Fibroblast of lung (primary cell): ENCODE results near the gene IL1A. TPM values are rescaled to one million over a fixed set of nuclear protein-coding genes. Genes with fewer than 3 reads are reported as not detected.

Experiments
- DNase-seq, 2 donors: peaks; one replicate each; pipeline versions ENCODE4 v3.0.0 to v3.0.0-alpha.2; 2010; ENCODE audit warnings: low read depth in 2 of 2
- H2AFZ ChIP-seq: 2 replicates; pipeline ENCODE4 v1.5.1; 2012; ENCODE audit warnings: low read length, control low read depth, inconsistent platforms
- H3K27ac ChIP-seq: 2 replicates; pipeline ENCODE4 v1.5.1; 2011; ENCODE audit warnings: low read length, control low read depth; ENCODE audit not compliant: insufficient read depth
- H3K27me3 ChIP-seq: 2 replicates; pipeline ENCODE4 v1.5.1; 2011; ENCODE audit warnings: mild to moderate bottlenecking, low read length; ENCODE audit not compliant: control insufficient read depth, insufficient read depth
- H3K36me3 ChIP-seq: 2 replicates; pipeline ENCODE4 v1.5.1; 2011; ENCODE audit warnings: low read length; ENCODE audit not compliant: control insufficient read depth, insufficient read depth
- H3K4me1 ChIP-seq: 2 replicates; pipeline ENCODE4 v1.5.1; 2011; ENCODE audit warnings: low read length; ENCODE audit not compliant: control insufficient read depth, insufficient read depth; ENCODE audit errors: extremely low read depth
- H3K4me2 ChIP-seq: 2 replicates; pipeline ENCODE4 v1.5.1; 2011; ENCODE audit warnings: low read length, control low read depth; ENCODE audit not compliant: insufficient read depth; ENCODE audit errors: extremely low read depth
- H3K4me3 ChIP-seq, 4 experiments: fragments of 200-600 bp in 1 of 4; sonication (generic) in 1 of 4; replicated peaks in 1 of 4; 2 replicates each; pipeline ENCODE4 v1.5.1; 2011 to 2016; ENCODE audit warnings: low read length in 4 of 4, low read depth in 3 of 4, mild to moderate bottlenecking in 3 of 4, control low read depth in 2 of 4, inconsistent platforms in 1 of 4, mixed read lengths in 1 of 4; ENCODE audit not compliant: insufficient read depth in 1 of 4; ENCODE audit errors: control extremely low read depth in 1 of 4
- H3K79me2 ChIP-seq: 2 replicates; pipeline ENCODE4 v1.5.1; 2012; ENCODE audit warnings: mild to moderate bottlenecking, low read length, inconsistent platforms; ENCODE audit not compliant: control insufficient read depth, insufficient read depth
- H3K9ac ChIP-seq: 2 replicates; pipeline ENCODE4 v1.5.1; 2011; ENCODE audit warnings: mild to moderate bottlenecking, low read length, control low read depth; ENCODE audit not compliant: insufficient read depth
- H3K9me3 ChIP-seq: 2 replicates; pipeline ENCODE4 v1.5.1; 2012; ENCODE audit warnings: low read depth, low read length; ENCODE audit not compliant: control insufficient read depth, insufficient read depth
- H4K20me1 ChIP-seq: 2 replicates; pipeline ENCODE4 v1.5.1; 2011; ENCODE audit warnings: low read length; ENCODE audit not compliant: control insufficient read depth, insufficient read depth; ENCODE audit errors: extremely low read depth
- EZH2 ChIP-seq: IDR thresholded peaks from 2 replicates; pipeline ENCODE4 v1.5.1; 2012; ENCODE audit warnings: low read length, control low read depth, mild to moderate bottlenecking; ENCODE audit errors: missing control alignments
- polyA plus RNA-seq, 2 donors: library from polyadenylated mRNA; depleted of rRNA in 1 of 2; stranded (reverse) in 1 of 2; unstranded in 1 of 2; fragments of >200 nt; gene quantifications; 2 replicates each; pipeline ENCODE4 v1.2.1, GENCODE V29; 2011 to 2012; ENCODE audit warnings: missing spikeins in 1 of 2
- total RNA-seq: library from RNA; depleted of rRNA; stranded (reverse); fragments of >200 nt; gene quantifications from 2 replicates; pipeline ENCODE4 v1.2.1, GENCODE V29; 2014
- TF ChIP-seq, protein P1 (sequence below), 2 donors: IDR thresholded peaks in 1 of 2; conservative IDR thresholded peaks in 1 of 2; 1 replicate in 1 of 2; 2 replicates in 1 of 2; pipeline ENCODE4 v1.5.1; 2011 to 2012; ENCODE audit warnings: low read length in 2 of 2, control low read depth in 1 of 2, inconsistent platforms in 1 of 2, low read depth in 1 of 2, mild to moderate bottlenecking in 1 of 2

The IL1A gene
- total and polyA plus RNA-seq, 2 donors (not counting 1 experiment from before 2014, with no cell fraction given): 0.07 to 0.17 TPM

DNA sequence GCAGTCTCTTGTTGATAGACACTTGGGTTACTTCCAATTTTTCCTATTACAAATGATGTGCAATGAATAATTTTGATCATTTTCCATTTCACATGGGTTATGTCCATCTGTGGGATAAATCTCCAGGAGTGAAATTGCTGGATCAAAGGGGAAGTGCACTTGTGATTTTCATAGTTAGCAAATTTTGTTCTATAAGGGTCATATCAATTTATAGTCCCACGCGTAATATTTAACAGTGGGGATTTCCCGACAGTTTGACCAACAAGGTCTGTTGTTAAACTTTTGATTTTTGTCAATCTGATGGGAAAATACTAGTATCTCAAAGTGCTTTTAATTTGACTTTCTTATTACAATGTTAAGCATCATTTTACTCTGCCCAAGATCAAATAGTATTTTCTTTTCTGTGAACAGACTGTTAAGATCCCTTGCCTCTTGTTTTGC is 44.0 kb upstream of the IL1A start:
- no peak for DNase-seq
- no peak overlapping the region for H3K9ac ChIP-seq

DNA sequence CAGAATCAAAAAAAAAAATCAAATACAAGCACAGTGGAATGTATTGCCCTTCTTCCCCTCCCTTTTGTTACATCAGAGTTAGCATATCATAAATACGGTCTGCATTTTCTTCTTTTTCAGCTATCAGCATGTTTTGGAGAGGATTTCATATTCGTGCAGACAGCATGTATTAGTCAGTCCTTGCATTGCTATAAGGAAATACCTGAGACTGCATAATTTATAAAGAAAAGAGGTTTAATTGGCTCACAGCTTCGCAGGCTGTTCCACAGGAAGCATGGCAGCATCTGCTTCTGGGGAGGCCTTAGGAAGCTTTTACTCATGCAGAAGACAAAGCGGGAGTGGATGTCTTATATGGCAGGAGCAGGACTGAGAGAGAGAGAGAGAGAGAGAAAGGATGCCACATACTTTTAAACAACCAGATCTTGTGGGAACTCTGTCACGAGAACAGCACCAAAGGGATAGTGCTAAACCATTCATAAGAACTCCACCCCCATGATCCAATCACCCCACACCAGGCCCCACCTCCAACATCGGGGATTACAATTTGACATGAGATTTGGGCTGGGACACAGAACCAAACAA is 43.4 kb upstream of the IL1A start:
- Histone ChIP-seq H3K79me2 (no peaks in the 10 kb centered on the region), H3K4me3 (no peak overlapping the region), H4K20me1 (no peaks in the 10 kb centered on the region), H3K9me3 (no peaks in the 10 kb centered on the region), H3K27ac (no peak overlapping the region), H3K4me2 (no peak overlapping the region), H2AFZ (no peak overlapping the region), H3K36me3 (no peaks in the 10 kb centered on the region), H3K27me3 (no peaks in the 10 kb centered on the region), H3K9ac (no peak overlapping the region), H3K4me1 (no peaks in the 10 kb centered on the region)
- TF ChIP-seq, protein P1, sequence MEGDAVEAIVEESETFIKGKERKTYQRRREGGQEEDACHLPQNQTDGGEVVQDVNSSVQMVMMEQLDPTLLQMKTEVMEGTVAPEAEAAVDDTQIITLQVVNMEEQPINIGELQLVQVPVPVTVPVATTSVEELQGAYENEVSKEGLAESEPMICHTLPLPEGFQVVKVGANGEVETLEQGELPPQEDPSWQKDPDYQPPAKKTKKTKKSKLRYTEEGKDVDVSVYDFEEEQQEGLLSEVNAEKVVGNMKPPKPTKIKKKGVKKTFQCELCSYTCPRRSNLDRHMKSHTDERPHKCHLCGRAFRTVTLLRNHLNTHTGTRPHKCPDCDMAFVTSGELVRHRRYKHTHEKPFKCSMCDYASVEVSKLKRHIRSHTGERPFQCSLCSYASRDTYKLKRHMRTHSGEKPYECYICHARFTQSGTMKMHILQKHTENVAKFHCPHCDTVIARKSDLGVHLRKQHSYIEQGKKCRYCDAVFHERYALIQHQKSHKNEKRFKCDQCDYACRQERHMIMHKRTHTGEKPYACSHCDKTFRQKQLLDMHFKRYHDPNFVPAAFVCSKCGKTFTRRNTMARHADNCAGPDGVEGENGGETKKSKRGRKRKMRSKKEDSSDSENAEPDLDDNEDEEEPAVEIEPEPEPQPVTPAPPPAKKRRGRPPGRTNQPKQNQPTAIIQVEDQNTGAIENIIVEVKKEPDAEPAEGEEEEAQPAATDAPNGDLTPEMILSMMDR (conservative IDR thresholded peaks at IDR 0.05 in 1 of 2, IDR thresholded peaks at IDR 0.05 in 1 of 2; ENCODE audit: low read depth in 1 of 2, low read length in 2 of 2): no peak
- no peak for TF ChIP-seq EZH2
- no peak for DNase-seq

More for the DNA sequence above, 44.0 kb upstream of the IL1A start:
- no peaks in the 10 kb centered on the region for H4K20me1 ChIP-seq
- no peaks in the 10 kb centered on the region for H3K4me1 ChIP-seq
- H3K36me3 ChIP-seq: no peaks in the 10 kb centered on the region
- H3K9me3 ChIP-seq: no peaks in the 10 kb centered on the region
- H3K27ac ChIP-seq: no peak overlapping the region
- TF ChIP-seq, protein P1 (conservative IDR thresholded peaks at IDR 0.05 in 1 of 2, IDR thresholded peaks at IDR 0.05 in 1 of 2; ENCODE audit: low read depth in 1 of 2, low read length in 2 of 2): no peak
- no peak for TF ChIP-seq EZH2
- no peak overlapping the region for H2AFZ ChIP-seq
- H3K27me3 ChIP-seq: no peaks in the 10 kb centered on the region
- H3K79me2 ChIP-seq: no peaks in the 10 kb centered on the region
- no peak overlapping the region for H3K4me2 ChIP-seq
- no peak overlapping the region for H3K4me3 ChIP-seq

DNA sequence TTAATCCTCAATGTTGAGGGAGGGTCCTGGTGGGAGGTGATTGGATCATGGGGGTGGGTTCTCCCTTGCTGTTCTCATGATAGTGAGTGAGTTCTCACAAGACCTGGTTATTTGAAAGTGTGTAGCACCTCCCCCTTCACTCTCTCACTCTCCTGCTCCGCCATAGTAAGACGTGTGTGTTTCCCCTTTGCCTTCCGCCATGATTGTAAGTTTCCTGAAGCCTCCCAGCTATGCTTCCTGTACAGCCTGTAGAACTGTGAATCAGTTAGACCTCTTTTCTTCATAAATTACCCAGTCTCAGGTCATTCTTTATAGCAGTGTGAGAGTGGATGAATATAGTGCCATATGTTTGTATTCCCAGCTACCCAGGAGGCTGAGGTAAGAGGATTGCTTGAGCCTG is 42.7 kb upstream of the IL1A start:
- H3K9me3 ChIP-seq: no peaks in the 10 kb centered on the region

More for the DNA sequence above, 42.7 kb upstream of the IL1A start:
- no peaks in the 10 kb centered on the region for H4K20me1 ChIP-seq
- H3K4me3 ChIP-seq: no peak overlapping the region
- no peaks in the 10 kb centered on the region for H3K27me3 ChIP-seq
- TF ChIP-seq, protein P1 (conservative IDR thresholded peaks at IDR 0.05 in 1 of 2, IDR thresholded peaks at IDR 0.05 in 1 of 2; ENCODE audit: low read depth in 1 of 2, low read length in 2 of 2): no peak
- TF ChIP-seq EZH2: no peak
- no peaks in the 10 kb centered on the region for H3K79me2 ChIP-seq
- H3K4me1 ChIP-seq: no peaks in the 10 kb centered on the region
- no peaks in the 10 kb centered on the region for H3K36me3 ChIP-seq
- no peak overlapping the region for H3K27ac ChIP-seq
- DNase-seq: no peak
- no peak overlapping the region for H3K9ac ChIP-seq
- H3K4me2 ChIP-seq: no peak overlapping the region
- no peak overlapping the region for H2AFZ ChIP-seq
